Spleen (tissue), 7 donors: Measurements from ENCODE around the gene ACTR1B.
"Not testable (repeated sequence)": the region's sequence is repeated elsewhere in the genome, so short reads cannot be mapped to it uniquely, and the experiment has no call there.

Experiments used
- POLR2A ChIP-seq, 3 donors: fragments of 450-650 bp; IDR thresholded peaks; one replicate each; pipeline ENCODE4 v1.5.1; 2017; ENCODE audit warnings: antibody characterized with exemption in 3 of 3, mild to moderate bottlenecking in 1 of 3
- TF ChIP-seq, protein P1 (sequence below), 11 experiments: fragments of 200-600 bp in 7 of 11; fragments of 450-650 bp in 4 of 11; sonication (generic) in 4 of 11; IDR thresholded peaks in 8 of 11; conservative IDR thresholded peaks in 3 of 11; 1 replicate in 7 of 11; 2 replicates in 4 of 11; pipeline versions ENCODE4 v1.4.0 to v1.8.0; 2016 to 2021; ENCODE audit warnings: antibody characterized with exemption in 11 of 11, inconsistent platforms in 4 of 11, mild to moderate bottlenecking in 1 of 11
- donor health status: DM: no; HTN: no; CAD: no; lungs with moderate emphysema.
- donor health status: DM: no; HTN: no; CAD: no.
- donor health status: DM: no; HTN: no; CAD: no.

DNA sequence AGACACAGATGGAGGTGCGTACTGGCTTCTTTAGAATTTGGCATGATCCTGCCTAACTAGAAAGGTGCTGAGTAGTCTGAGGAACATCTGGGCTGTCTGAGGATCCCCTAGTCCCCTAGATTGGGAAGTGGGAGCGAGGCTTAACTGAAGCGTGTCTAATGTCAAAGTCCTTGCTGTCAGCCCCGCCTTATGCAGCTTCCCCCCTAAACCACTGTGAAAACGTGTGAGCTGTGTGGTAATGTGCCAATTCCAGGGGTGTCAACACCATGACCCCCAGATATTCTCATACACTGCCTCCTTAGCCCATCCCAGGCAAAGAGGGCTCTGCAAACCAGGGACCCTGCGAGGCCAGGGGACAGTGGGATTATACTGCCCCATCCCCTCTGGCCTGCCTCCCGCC, 51.9 kb downstream of the ACTR1B start:
- TF ChIP-seq, protein P1, sequence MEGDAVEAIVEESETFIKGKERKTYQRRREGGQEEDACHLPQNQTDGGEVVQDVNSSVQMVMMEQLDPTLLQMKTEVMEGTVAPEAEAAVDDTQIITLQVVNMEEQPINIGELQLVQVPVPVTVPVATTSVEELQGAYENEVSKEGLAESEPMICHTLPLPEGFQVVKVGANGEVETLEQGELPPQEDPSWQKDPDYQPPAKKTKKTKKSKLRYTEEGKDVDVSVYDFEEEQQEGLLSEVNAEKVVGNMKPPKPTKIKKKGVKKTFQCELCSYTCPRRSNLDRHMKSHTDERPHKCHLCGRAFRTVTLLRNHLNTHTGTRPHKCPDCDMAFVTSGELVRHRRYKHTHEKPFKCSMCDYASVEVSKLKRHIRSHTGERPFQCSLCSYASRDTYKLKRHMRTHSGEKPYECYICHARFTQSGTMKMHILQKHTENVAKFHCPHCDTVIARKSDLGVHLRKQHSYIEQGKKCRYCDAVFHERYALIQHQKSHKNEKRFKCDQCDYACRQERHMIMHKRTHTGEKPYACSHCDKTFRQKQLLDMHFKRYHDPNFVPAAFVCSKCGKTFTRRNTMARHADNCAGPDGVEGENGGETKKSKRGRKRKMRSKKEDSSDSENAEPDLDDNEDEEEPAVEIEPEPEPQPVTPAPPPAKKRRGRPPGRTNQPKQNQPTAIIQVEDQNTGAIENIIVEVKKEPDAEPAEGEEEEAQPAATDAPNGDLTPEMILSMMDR (IDR thresholded peaks at IDR 0.05 in 8 of 11, conservative IDR thresholded peaks at IDR 0.05 in 3 of 11): not testable (repeated sequence)
- TF ChIP-seq POLR2A (IDR thresholded peaks at IDR 0.05): not testable (repeated sequence)
